HG03460 (cell line): ENCODE data around the gene TFDP1.

ENCODE experiments used
- ATAC-seq: cut with Tn5 transposase; IDR thresholded peaks from one replicate; pipeline ENCODE4 v1.9.1; 2021; ENCODE audit not compliant: unreplicated experiment

Gene TFDP1

GRCh38 chr13:113584205-113584869, at the start of gene TFDP1:
TFDP1 (plus strand) TSS chr13:113584753; CDS start chr13:113585838, 1,085 bp downstream.
- ATAC-seq, result peak; percentile 84

DNA sequence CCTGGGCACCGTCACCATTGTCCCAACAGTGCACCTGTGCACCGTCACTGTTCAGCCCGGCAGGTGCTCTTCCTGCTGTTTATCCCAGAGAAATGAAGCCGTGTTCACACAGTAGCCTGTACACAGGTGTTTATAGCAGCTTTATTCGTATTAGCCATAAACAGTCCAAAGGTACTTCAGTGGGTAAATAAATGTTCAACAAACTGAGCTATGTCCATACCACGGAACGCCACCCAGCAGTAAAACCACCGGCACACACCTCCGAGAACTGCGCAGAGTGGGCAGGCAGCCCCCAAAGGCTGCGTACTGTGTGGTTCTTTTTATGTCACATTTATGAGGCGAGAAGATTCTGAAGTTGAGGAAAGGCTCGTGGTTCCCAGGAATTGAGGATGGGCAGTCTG, 49.2 kb upstream of the TFDP1 start:
- no peak for ATAC-seq

GRCh38 chr13:113536461-113537110, 48.0 kb upstream of the TFDP1 start:
- ATAC-seq, result no peak

DNA sequence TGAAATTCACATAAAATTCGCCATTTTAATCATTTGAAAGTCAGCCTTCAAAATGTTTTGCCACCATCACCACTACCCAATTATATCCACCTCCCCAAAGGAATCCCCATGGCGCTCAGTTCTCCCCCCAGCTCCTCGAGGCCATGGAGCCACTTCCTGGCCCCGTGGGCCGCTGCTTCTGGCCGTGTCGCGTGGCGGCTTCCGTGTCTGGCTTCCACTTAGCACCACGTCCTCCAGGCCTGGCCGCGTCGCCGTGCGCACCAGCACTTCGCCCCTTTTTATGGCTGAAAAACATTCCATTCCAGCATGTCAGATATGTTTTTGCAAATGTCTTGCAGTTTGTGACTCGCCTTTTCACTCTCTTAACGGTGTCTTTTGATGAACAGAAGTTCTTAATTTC, 47.3 kb upstream of the TFDP1 start:
- ATAC-seq, result no peak

- ATAC-seq, result no peak
These were observed 46.5 kb upstream of the TFDP1 start for GRCh38 chr13:113537909-113538688.

GRCh38 chr13:113538689-113539058, 45.9 kb upstream of the TFDP1 start:
- no peak for ATAC-seq

DNA sequence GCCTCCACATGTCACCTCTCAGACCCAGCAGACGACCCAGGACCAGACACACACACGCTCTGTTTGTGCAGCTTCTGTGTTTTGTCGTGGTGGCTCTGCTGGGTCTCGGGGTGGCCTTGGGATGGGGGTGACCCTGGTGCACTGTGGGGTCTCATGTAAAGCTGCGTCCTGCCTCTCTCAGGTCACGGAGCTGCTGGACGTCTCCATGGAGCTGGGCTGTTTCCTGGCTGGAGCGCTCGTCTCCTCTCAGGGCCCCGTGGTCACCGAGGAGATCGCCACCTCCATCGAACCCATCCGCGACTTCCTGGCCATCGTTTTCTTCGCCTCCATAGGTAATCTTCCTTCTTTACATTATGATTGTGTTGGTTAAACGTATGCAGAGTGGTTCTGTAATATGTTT, 45.4 kb upstream of the TFDP1 start:
- no peak for ATAC-seq

DNA sequence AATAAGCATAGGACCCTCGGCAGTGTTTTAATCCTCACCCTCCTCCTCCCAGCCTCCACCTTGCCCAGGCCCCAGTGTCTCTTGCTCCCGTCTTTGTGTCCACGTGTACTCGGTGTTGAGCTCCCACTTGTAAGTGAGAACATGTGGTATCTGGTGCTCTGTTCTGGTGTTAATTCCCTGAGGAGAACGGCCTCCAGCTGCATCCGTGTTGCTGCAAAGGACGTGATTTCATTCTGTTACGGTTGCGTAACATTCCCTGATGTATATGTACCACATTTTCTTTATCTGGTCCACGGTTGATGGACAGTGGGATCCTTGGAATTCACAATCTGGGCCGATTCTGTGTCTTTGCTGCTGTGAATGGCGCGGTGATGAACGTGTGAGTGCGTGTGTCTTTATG, 44.7 kb upstream of the TFDP1 start:
- ATAC-seq, result no peak

DNA sequence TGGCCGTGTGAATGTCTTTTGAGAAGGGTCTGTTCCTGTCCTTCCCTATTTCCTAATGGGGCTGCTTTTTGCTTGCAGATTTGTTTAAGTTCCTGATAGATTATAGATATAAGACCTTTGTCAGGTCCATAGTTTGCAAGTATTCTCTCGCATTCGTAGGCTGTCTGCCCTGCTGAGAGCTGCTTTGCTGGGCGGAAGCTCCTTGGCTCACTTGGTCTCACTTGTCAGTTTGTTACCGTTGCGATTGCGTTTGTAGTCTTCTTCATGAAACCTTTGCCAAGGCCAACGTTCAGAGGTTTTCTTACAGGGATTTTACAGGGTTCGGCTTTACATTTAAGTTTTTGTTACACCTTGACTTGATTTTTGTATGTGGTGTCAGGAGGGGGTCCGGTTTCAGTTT, 44.0 kb upstream of the TFDP1 start:
- no peak for ATAC-seq

DNA sequence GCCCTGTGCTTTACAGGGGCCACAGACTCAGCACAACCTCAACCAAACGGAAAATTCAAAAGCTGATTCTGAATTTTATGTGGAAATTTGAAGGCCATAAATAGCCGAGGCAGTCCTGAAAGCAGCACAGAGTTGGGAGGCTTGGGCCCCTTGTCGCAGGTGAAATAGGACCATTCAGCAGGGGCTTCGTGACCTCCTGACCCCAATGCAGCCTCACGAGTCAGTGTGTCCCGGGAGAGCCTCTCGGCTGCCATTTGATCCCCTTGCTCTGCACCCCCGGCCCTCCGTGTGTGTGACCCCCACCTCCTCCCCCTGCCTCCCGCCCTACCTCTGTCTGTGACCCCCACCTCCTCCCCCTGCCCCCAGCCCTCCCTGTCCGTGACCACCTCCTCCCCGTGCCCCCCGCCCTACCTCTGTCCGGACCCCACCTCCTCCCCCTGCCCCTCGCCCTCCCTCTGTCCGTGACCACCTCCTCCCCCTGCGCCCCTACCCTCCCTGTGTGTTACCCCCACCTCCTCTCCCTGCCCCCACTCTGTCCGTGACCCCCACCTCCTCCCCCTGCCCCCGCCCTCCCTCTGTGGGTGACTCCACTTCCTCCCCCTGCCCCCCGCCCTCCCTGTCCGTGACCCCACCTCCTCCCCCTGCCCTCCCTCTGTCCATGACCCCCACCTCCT, 41.7 kb upstream of the TFDP1 start:
- no peak for ATAC-seq

- no peak for ATAC-seq
These were observed 40.3 kb upstream of the TFDP1 start for GRCh38 chr13:113544071-113544891.

DNA sequence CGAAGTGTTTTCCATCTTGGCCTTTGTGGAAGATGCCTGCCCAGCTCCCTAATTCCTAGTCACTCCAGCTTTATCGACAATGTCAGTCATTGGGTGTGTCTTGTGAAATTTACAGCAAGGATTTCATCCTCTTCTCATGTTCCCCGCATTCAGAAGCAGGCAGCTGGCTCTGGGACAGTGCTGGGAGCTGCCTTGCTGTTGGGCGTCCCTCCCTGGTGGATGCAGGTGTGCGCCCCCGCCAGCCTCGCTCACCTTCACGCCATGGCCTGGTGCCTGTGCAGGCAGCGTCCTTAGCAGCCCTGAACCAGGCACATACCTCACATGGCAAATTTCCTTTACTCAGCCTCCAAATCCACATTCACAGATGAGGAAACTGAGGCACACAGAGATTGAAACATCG, 39.7 kb upstream of the TFDP1 start:
- no peak for ATAC-seq

DNA sequence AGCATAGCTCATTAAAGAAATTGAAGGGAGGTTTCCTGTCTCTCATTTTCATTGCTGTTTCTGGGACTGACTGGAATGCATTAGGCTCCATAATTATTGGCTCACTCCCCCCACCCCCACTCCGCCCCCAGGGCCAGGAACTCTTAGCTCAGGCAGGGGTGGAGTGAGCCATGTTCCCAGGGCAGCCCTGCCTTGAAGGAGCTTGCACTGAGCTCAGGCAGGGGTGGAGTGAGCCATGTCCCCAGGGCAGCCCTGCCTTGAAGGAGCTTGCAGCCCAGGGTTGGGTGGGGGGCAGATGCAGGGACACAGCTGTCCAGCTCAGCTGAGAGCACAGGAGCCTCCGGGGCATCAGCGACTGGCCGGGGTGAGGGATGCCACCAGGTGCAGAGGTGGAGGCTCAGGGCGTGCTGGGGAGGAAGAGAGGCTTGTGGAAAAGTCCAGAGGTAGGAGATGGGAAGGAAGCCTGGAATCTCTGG, 39.1 kb upstream of the TFDP1 start:
- no peak for ATAC-seq

DNA sequence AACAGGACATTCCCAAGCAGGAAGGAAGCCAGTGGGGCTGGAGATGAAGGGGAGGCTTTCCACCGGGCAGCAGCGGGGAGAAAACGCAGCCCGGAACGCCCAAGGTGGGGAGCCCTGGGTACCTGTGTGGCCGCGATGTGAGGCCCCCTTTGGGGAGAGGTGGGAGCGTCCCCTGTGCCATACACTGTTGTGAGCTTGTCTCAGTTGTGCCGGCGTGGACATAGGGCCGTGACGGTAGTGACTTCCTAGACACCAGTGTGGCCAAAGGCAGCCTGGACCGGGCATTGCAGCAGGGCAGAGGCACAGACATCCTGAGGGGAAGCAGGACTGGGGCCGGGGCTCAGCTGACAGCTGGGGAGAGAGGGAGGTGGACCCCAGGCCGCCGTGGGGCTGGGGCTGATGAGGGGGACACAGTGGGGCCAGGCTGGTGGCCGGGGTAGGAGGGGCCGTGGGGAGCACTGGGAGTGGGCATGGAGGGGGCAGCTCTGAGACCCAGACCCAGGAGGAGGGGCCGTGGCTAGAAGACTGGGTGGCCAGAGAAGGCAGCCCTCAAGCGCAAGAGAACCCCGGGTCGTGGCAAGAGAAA, 38.5 kb upstream of the TFDP1 start:
- ATAC-seq, result no peak

DNA sequence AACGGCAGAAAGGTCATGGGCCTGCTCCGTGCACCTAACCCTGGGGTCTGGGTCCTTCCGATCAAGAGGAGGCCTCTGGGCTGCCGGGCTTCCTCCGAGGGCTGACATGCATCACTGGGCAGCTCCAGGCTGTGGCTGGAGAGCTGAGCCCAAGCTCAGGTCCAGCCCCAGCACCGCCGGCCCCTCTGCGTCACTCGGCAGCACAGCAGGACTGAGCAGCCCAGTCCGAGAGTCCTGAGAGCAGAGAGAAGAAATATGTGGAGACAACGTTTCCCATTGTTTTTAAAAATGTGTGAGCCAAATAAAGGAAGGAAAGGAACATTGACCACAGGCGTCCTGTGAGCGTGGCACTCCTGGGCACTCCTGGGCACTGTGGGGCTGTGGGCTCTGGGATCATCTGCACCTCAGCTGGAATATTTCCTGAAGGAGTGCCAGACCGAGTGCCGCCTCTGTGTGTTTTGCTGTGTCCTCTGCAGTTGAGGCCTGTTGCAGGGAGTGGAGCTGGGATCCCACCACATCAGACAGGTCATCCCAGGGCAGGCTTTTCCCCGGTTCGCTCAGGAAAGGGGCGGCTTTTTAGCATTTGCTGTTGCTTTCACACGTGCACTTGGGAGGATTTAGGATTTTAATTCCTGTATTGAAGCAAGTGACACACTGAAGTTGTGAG, 37.8 kb upstream of the TFDP1 start:
- ATAC-seq, result no peak

- ATAC-seq, result no peak
These were observed 37.1 kb upstream of the TFDP1 start for GRCh38 chr13:113547238-113547971.

DNA sequence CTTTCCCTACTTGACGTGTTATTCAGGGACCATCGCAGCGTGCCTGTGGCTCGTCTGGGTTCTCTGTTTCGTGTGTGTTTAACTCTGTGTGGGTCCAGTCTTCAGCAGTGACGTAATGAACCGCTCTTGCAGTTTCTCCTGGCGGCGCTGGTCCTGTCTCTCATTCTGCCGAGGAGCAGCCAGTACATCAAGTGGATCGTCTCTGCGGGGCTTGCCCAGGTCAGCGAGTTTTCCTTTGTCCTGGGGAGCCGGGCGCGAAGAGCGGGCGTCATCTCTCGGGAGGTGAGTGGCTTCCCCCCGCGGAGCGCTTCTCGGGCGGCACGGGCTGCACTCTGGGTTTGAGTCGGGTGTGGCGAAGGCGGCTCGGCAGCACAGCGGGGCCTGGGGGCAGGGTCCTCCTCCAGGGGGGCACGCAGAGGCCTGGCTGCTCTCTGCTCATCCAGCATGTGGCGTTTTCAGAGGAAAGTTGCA, 36.3 kb upstream of the TFDP1 start:
- ATAC-seq, result no peak

GRCh38 chr13:113548778-113549621, 35.6 kb upstream of the TFDP1 start:
- no peak for ATAC-seq
